GM19324 (cell line): ENCODE results near the gene ARHGEF11.
"Not testable (repeated sequence)": the region's sequence is repeated elsewhere in the genome, so short reads cannot be mapped to it uniquely, and the experiment has no call there.

Experiments used
- ATAC-seq: cut with Tn5 transposase; IDR thresholded peaks from one replicate; pipeline ENCODE4 v1.9.1; 2021; ENCODE audit warnings: mild to moderate bottlenecking, moderate library complexity; ENCODE audit not compliant: unreplicated experiment, low FRiP score

The ARHGEF11 gene

GRCh38 chr1:156931974-156932710 lies 113.4 kb downstream of the ARHGEF11 start:
- no peak for ATAC-seq

GRCh38 chr1:156931211-156931952 lies 114.2 kb downstream of the ARHGEF11 start:
- ATAC-seq, result no peak

- no peak for ATAC-seq
These were observed 115.1 kb downstream of the ARHGEF11 start for GRCh38 chr1:156930483-156930882.

- ATAC-seq, result no peak
These were observed 115.8 kb downstream of the ARHGEF11 start for GRCh38 chr1:156929596-156930238.

GRCh38 chr1:156928043-156928602 lies 117.4 kb downstream of the ARHGEF11 start:
- no peak for ATAC-seq

- no peak for ATAC-seq
These were observed 118.1 kb downstream of the ARHGEF11 start for GRCh38 chr1:156927215-156928042.

- not testable (repeated sequence) for ATAC-seq
These were observed 118.8 kb downstream of the ARHGEF11 start for GRCh38 chr1:156926695-156927094.

GRCh38 chr1:156926175-156926574 lies 119.4 kb downstream of the ARHGEF11 start:
- ATAC-seq, result no peak

- no peak for ATAC-seq
These were observed 120.2 kb downstream of the ARHGEF11 start for GRCh38 chr1:156925154-156926010.

GRCh38 chr1:156924478-156925153 lies 120.9 kb downstream of the ARHGEF11 start:
- ATAC-seq, result no peak

GRCh38 chr1:156923670-156924477 lies 121.7 kb downstream of the ARHGEF11 start:
- no peak for ATAC-seq

GRCh38 chr1:156922986-156923669 lies 122.4 kb downstream of the ARHGEF11 start:
- no peak for ATAC-seq

- ATAC-seq, result no peak
These were observed 124.5 kb downstream of the ARHGEF11 start for GRCh38 chr1:156921053-156921529.

- ATAC-seq, result no peak
These were observed 125.1 kb downstream of the ARHGEF11 start, which contains the start of gene LRRC71 for GRCh38 chr1:156920233-156921052. LRRC71 (plus strand) TSS chr1:156920632; CDS start chr1:156920804, 172 bp downstream.

GRCh38 chr1:156914440-156914856 lies 131.1 kb downstream of the ARHGEF11 start:
- no peak for ATAC-seq

GRCh38 chr1:156913809-156914387 lies 131.6 kb downstream of the ARHGEF11 start:
- ATAC-seq, result no peak
